ENCODE data around the gene MATN1.

Gene MATN1

GRCh38 chr1:30758121-30758688, 34.8 kb upstream of the MATN1 start:
- DNase-seq (ENCODE audit: extremely low read depth in 1 of 2, low read depth in 1 of 2) = no peak

GRCh38 chr1:30757352-30758120, 34.2 kb upstream of the MATN1 start, which contains the start of gene LAPTM5:
TSS of gene LAPTM5 (minus strand) at chr1:30757774. CDS start at chr1:30757745, 29 bp downstream.
- DNase-seq (ENCODE audit: extremely low read depth in 1 of 2, low read depth in 1 of 2) = peak in 1 of 2 donors; percentile 45

GRCh38 chr1:30756545-30757351, 33.4 kb upstream of the MATN1 start:
- peak in 1 of 2 donors; percentile 61 for DNase-seq (ENCODE audit: extremely low read depth in 1 of 2, low read depth in 1 of 2)

GRCh38 chr1:30756206-30756544, 32.8 kb upstream of the MATN1 start:
- no peak for DNase-seq (ENCODE audit: extremely low read depth in 1 of 2, low read depth in 1 of 2)

- no peak for DNase-seq (ENCODE audit: extremely low read depth in 1 of 2, low read depth in 1 of 2)
Observed at GRCh38 chr1:30755746-30756145, 32.4 kb upstream of the MATN1 start.

- DNase-seq (ENCODE audit: extremely low read depth in 1 of 2, low read depth in 1 of 2) = no peak
Observed at GRCh38 chr1:30755334-30755733, 31.9 kb upstream of the MATN1 start.

- DNase-seq (ENCODE audit: extremely low read depth in 1 of 2, low read depth in 1 of 2) = no peak
Observed at GRCh38 chr1:30754684-30755171, 31.3 kb upstream of the MATN1 start.

- no peak for DNase-seq (ENCODE audit: extremely low read depth in 1 of 2, low read depth in 1 of 2)
Observed at GRCh38 chr1:30753660-30754123, 30.3 kb upstream of the MATN1 start.

- no peak for DNase-seq (ENCODE audit: extremely low read depth in 1 of 2, low read depth in 1 of 2)
Observed at GRCh38 chr1:30753118-30753517, 29.7 kb upstream of the MATN1 start.

GRCh38 chr1:30752651-30752908, 29.2 kb upstream of the MATN1 start:
- no peak for DNase-seq (ENCODE audit: extremely low read depth in 1 of 2, low read depth in 1 of 2)

- no peak for DNase-seq (ENCODE audit: extremely low read depth in 1 of 2, low read depth in 1 of 2)
Observed at GRCh38 chr1:30751830-30752650, 28.7 kb upstream of the MATN1 start.

- DNase-seq (ENCODE audit: extremely low read depth in 1 of 2, low read depth in 1 of 2) = no peak
Observed at GRCh38 chr1:30750731-30751291, 27.4 kb upstream of the MATN1 start.

- peak; percentile 42 to 65 for DNase-seq (ENCODE audit: extremely low read depth in 1 of 2, low read depth in 1 of 2)
Observed at GRCh38 chr1:30749691-30750583, 26.6 kb upstream of the MATN1 start.

- DNase-seq (ENCODE audit: extremely low read depth in 1 of 2, low read depth in 1 of 2) = no peak
Observed at GRCh38 chr1:30748699-30749401, 25.5 kb upstream of the MATN1 start.

GRCh38 chr1:30748098-30748698, 24.8 kb upstream of the MATN1 start:
- no peak for DNase-seq (ENCODE audit: extremely low read depth in 1 of 2, low read depth in 1 of 2)

- no peak for DNase-seq (ENCODE audit: extremely low read depth in 1 of 2, low read depth in 1 of 2)
Observed at GRCh38 chr1:30747033-30748008, 23.9 kb upstream of the MATN1 start.
